Mesenchymal stem cell (in vitro differentiated cells and primary cell): Measurements from ENCODE around the gene PCIF1.

Experiments used
- DNase-seq: peaks from one replicate; pipeline ENCODE4 v3.0.0-alpha.2; 2013
- H2AFZ ChIP-seq: one replicate; pipeline ENCODE4 v1.6.1; 2013; ENCODE audit warnings: low read depth, mild to moderate bottlenecking, control low read depth, inconsistent platforms, low read length, moderate library complexity
- H2AK5ac ChIP-seq: 2 replicates; pipeline ENCODE4 v1.6.1; 2013; ENCODE audit warnings: low read length, moderate library complexity, mild to moderate bottlenecking, inconsistent platforms; ENCODE audit not compliant: severe bottlenecking
- H2BK120ac ChIP-seq: one replicate; pipeline ENCODE4 v1.6.1; 2013; ENCODE audit warnings: low read depth, mild to moderate bottlenecking, inconsistent platforms, low read length, moderate library complexity
- H2BK12ac ChIP-seq, 2 experiments: one replicate each; pipeline ENCODE4 v1.6.1; 2013; ENCODE audit warnings: inconsistent platforms in 2 of 2, low read length in 2 of 2, mild to moderate bottlenecking in 2 of 2, moderate library complexity in 2 of 2, control low read depth in 1 of 2
- H2BK15ac ChIP-seq: one replicate; pipeline ENCODE4 v1.6.1; 2013; ENCODE audit warnings: mild to moderate bottlenecking, low read depth, inconsistent platforms; ENCODE audit not compliant: poor library complexity, severe bottlenecking
- H2BK5ac ChIP-seq: 2 replicates; pipeline ENCODE4 v1.6.1; 2013; ENCODE audit warnings: low read depth, mild to moderate bottlenecking, low read length, control low read depth, inconsistent platforms; ENCODE audit not compliant: poor library complexity, severe bottlenecking
- H3K14ac ChIP-seq, 2 experiments: one replicate each; pipeline ENCODE4 v1.6.1; 2013; ENCODE audit warnings: inconsistent platforms in 2 of 2, low read length in 2 of 2, control low read depth in 1 of 2, mild to moderate bottlenecking in 1 of 2, moderate library complexity in 1 of 2
- H3K18ac ChIP-seq, 2 experiments: one replicate each; pipeline ENCODE4 v1.6.1; 2013; ENCODE audit warnings: inconsistent platforms in 2 of 2, low read length in 2 of 2, control low read depth in 1 of 2, low read depth in 1 of 2, mild to moderate bottlenecking in 1 of 2
- H3K23ac ChIP-seq, 2 experiments: one replicate each; pipeline ENCODE4 v1.6.1; 2013; ENCODE audit warnings: inconsistent platforms in 2 of 2, low read length in 2 of 2, mild to moderate bottlenecking in 2 of 2, moderate library complexity in 2 of 2, control low read depth in 1 of 2
- H3K27ac ChIP-seq: 2 replicates; pipeline ENCODE4 v1.5.1; 2013; ENCODE audit warnings: mild to moderate bottlenecking, moderate library complexity, low read length, control low read depth, inconsistent platforms; ENCODE audit not compliant: poor library complexity, severe bottlenecking
- H3K27me3 ChIP-seq, 2 experiments: 2 replicates each; pipeline versions ENCODE4 v1.6.1 to v1.7.0; 2013; ENCODE audit warnings: low read length in 2 of 2, mild to moderate bottlenecking in 2 of 2, moderate library complexity in 2 of 2, control low read depth in 1 of 2, inconsistent platforms in 1 of 2; ENCODE audit not compliant: control insufficient read depth in 1 of 2, insufficient read depth in 1 of 2
- H3K36me3 ChIP-seq, 2 experiments: 2 replicates each; pipeline versions ENCODE4 v1.6.1 to v1.7.0; 2013; ENCODE audit warnings: low read length in 2 of 2, control low read depth in 1 of 2, inconsistent platforms in 1 of 2, low read depth in 1 of 2, mild to moderate bottlenecking in 1 of 2; ENCODE audit not compliant: insufficient read depth in 2 of 2, control insufficient read depth in 1 of 2
- H3K4ac ChIP-seq, 2 experiments: one replicate each; pipeline ENCODE4 v1.6.1; 2013; ENCODE audit warnings: inconsistent platforms in 2 of 2, low read length in 2 of 2, mild to moderate bottlenecking in 2 of 2, moderate library complexity in 2 of 2, control low read depth in 1 of 2, low read depth in 1 of 2
- H3K4me1 ChIP-seq: 2 replicates; pipeline ENCODE4 v1.6.1; 2013; ENCODE audit warnings: low read depth, low read length, control low read depth; ENCODE audit not compliant: control insufficient read depth, insufficient read depth
- H3K4me2 ChIP-seq: 2 replicates; pipeline ENCODE4 v1.6.1; 2013; ENCODE audit warnings: low read length, mild to moderate bottlenecking, inconsistent platforms; ENCODE audit not compliant: poor library complexity, severe bottlenecking
- H3K4me3 ChIP-seq, 2 experiments: 2 replicates each; pipeline versions ENCODE4 v1.5.1 to v1.7.0; 2013; ENCODE audit warnings: low read length in 2 of 2, mild to moderate bottlenecking in 2 of 2, control low read depth in 1 of 2, low read depth in 1 of 2; ENCODE audit not compliant: insufficient read depth in 1 of 2
- H3K79me1 ChIP-seq: replicated peaks from 2 replicates; pipeline ENCODE4 v1.6.1; 2013; ENCODE audit warnings: mild to moderate bottlenecking, control low read depth, low read length, inconsistent platforms; ENCODE audit not compliant: poor library complexity, severe bottlenecking
- H3K9ac ChIP-seq: 2 replicates; pipeline ENCODE4 v1.7.0; 2013; ENCODE audit warnings: mild to moderate bottlenecking, low read length, moderate library complexity
- H3K9me3 ChIP-seq: 2 replicates; pipeline ENCODE4 v1.7.0; 2013; ENCODE audit warnings: mild to moderate bottlenecking, low read length; ENCODE audit not compliant: control insufficient read depth
- H4K8ac ChIP-seq: one replicate; pipeline ENCODE4 v1.6.1; 2013; ENCODE audit warnings: inconsistent platforms, mild to moderate bottlenecking, low read length, moderate library complexity
- H4K91ac ChIP-seq: one replicate; pipeline ENCODE4 v1.6.1; 2013; ENCODE audit warnings: mild to moderate bottlenecking, low read length, inconsistent platforms
- WGBS: methylation state at CpG from one replicate; pipeline ENCODE4 v1.1.7; 2013; ENCODE audit warnings: mixed read lengths; 5-methylcytosine and 5-hydroxymethylcytosine counted together

Gene PCIF1

DNA sequence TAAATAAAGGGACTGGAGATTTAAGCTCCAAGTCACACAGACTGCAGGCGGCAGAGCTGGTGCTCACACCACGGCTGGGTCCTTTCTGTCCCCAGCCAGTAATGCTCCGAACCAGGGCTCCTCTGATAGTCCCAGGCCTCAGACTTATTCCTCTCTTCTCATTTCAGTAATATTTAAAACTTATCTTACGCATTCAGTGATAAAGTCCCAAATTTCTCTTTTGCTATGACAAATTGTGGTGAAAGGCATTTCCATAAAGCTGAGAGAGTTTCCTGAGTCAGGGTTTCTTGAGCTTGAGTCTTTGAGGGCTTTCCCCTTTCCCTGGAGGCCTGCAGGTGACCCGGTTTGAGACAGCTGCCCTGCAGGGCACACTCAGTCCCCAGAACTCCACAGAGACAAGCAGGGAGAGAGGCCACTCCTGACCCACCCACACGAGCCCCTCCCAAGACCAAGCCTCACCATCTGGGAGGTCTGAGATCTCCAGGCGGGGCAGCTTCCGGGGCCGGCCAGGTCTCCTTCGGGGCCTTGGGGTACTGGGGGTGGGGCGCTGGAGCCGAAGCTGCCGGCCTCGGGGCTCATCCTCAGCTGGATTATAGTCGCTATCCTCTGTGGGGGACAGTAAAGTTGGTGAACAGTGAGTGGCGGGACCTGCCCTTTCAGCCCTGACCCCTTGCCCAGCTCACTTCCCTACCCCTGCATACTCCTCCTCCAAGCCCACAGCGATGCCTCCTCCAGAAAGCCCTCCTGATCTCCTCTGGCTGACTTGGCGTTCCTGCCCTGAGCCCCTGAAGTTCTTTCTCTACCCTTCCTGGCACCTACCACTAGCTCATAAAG is 30.9 kb downstream of the PCIF1 start:
- Histone ChIP-seq H2BK5ac (no peak overlapping the region), H3K79me1 (peaks cover 38% of the 10 kb centered on the region), H4K91ac (no peak overlapping the region), H2BK120ac (no peak overlapping the region), H3K18ac (no peak overlapping the region), H2AK5ac (no peak overlapping the region), H3K9me3 (no peaks in the 10 kb centered on the region), H3K27ac (no peak overlapping the region), H4K8ac (no peak overlapping the region), H2BK15ac (no peak overlapping the region), H3K4me3 (no peak overlapping the region), H3K4me2 (no peak overlapping the region), H3K14ac (no peak overlapping the region), H2BK12ac (no peak overlapping the region), H3K36me3 (peaks cover 72 to 82% of the 10 kb centered on the region in 2 experiments), H3K9ac (no peak overlapping the region), H3K23ac (no peak overlapping the region), H3K4me1 (peaks cover 24% of the 10 kb centered on the region), H3K27me3 (no peaks in the 10 kb centered on the region), H3K4ac (no peak overlapping the region), H2AFZ (no peak overlapping the region)
- WGBS: 97% methylated on average over 12 of the region's 18 CpGs
- no peak for DNase-seq

DNA sequence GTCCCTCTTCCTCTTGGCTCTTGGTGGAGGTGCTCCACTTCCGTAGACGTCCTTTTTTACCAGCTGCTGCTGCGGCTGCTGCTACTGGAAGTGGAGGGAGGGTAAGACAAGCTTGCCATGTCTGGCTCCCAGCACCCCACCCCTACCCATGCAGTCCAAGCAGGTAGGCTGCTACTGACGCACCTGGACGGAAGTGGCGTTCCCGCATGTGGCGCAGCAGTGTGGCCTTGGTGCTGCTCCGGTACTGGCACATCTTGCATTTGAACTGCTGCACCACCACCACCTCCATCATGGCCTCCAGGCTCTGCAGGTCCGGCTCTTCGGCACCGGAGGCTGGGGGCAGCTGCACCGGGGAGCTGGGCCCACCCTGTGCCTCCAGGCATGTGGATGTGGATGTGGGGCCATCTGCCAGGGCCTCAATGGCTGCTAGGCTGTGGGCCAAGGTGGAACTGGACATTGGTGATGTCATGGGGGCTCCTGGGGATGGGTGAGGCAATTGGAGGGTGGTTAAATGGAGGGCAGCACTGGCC is 33.1 kb downstream of the PCIF1 start:
- Histone ChIP-seq H3K4me1 (peaks cover 28% of the 10 kb centered on the region), H3K18ac (no peak overlapping the region), H3K4me3 (no peak overlapping the region), H4K91ac (no peak overlapping the region), H3K9me3 (no peaks in the 10 kb centered on the region), H3K36me3 (peaks cover 52 to 59% of the 10 kb centered on the region in 2 experiments), H3K27me3 (no peaks in the 10 kb centered on the region), H2AFZ (no peak overlapping the region), H2BK15ac (no peak overlapping the region), H3K9ac (no peak overlapping the region), H3K27ac (peak overlapping the region; percentile 99), H2AK5ac (peak overlapping the region; percentile 82), H3K79me1 (peaks cover 22% of the 10 kb centered on the region), H2BK5ac (no peak overlapping the region), H2BK120ac (no peak overlapping the region), H3K4me2 (no peak overlapping the region), H3K4ac (no peak overlapping the region), H4K8ac (no peak overlapping the region), H3K23ac (no peak overlapping the region), H2BK12ac (no peak overlapping the region), H3K14ac (no peak overlapping the region)
- 97% methylated on average over 13 of the region's 13 CpGs for whole genome bisulfite sequencing
- DNase-seq: no peak

DNA sequence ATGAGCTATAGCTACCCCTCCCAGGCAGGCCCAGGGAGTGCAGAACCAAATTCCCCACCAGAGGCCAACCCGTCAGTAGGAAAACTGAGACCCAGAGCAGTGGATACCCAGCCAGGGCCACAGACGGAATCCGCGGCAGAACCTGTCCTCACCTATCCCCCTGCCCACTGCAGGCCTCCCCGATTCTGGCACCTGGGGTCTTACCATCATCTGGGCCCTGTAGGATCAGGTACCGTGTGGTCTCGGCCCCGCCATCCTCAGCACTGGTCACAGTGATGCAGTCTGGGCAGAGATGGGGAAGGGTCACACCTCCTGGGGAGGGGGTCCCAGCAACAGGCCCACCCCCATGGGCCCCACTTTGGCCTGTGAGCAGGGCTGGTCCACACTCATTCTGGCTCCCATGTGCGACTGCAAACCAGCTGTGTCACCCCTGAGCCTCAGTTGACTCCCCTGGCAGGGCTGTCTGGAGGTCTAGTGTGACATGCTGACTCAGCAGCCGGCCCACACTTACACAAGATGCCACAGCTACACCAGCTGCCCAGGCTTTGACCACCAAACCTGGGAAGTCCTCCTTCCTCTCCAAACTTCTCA is 33.7 kb downstream of the PCIF1 start:
- H3K27me3 ChIP-seq: no peaks in the 10 kb centered on the region
- no peak overlapping the region for H3K4ac ChIP-seq
- peak; percentile 33 for DNase-seq
- H3K4me2 ChIP-seq: no peak overlapping the region
- no peak overlapping the region for H2BK12ac ChIP-seq
- peaks cover 49 to 56% of the 10 kb centered on the region in 2 experiments for H3K36me3 ChIP-seq
- H3K27ac ChIP-seq: peak overlapping the region; percentile 99
- H3K79me1 ChIP-seq: peaks cover 22% of the 10 kb centered on the region
- H3K23ac ChIP-seq: no peak overlapping the region
- no peak overlapping the region for H2BK5ac ChIP-seq
- H2AFZ ChIP-seq: no peak overlapping the region
- peak overlapping the region; percentile 99 for H3K9ac ChIP-seq
- H3K18ac ChIP-seq: no peak overlapping the region
- no peak overlapping the region for H4K91ac ChIP-seq
- H3K9me3 ChIP-seq: no peaks in the 10 kb centered on the region
- no peak overlapping the region for H3K4me3 ChIP-seq
- no peak overlapping the region for H4K8ac ChIP-seq
- H3K4me1 ChIP-seq: peaks cover 31% of the 10 kb centered on the region
- WGBS: 97% methylated on average over 10 of the region's 10 CpGs
- H2BK120ac ChIP-seq: no peak overlapping the region
- H2BK15ac ChIP-seq: no peak overlapping the region
- H2AK5ac ChIP-seq: peak overlapping the region; percentile 82
- no peak overlapping the region for H3K14ac ChIP-seq
